ENCODE measurements around the gene NAGA.
A peak's percentile ranks its signal among the peaks of the same experiment; 100 is the strongest.

NAGA gene

GRCh38 chr22:42084874-42085273, 14.3 kb upstream of the NAGA start:
- Histone ChIP-seq H3K27me3 (ENCODE audit: insufficient read depth, low read length) (no peaks in the 10 kb centered on the region), H3K4me3 (ENCODE audit: low read length) (no peak overlapping the region), H3K36me3 (ENCODE audit: insufficient read depth, low read length) (peaks cover 63% of the 10 kb centered on the region)

GRCh38 chr22:42083119-42083518, 12.5 kb upstream of the NAGA start:
- H3K36me3 ChIP-seq (ENCODE audit: insufficient read depth, low read length), result peaks cover 53% of the 10 kb centered on the region
- no peak overlapping the region for H3K4me3 ChIP-seq (ENCODE audit: low read length)
- no peaks in the 10 kb centered on the region for H3K27me3 ChIP-seq (ENCODE audit: insufficient read depth, low read length)
- H3K4me1 ChIP-seq (ENCODE audit: insufficient read depth, low read length), result peaks cover 15% of the 10 kb centered on the region
- H2AFZ ChIP-seq (ENCODE audit: low read depth, low read length), result no peak overlapping the region
- H3K9me3 ChIP-seq (ENCODE audit: low read length), result no peaks in the 10 kb centered on the region

More at GRCh38 chr22:42084874-42085273, 14.3 kb upstream of the NAGA start:
- Histone ChIP-seq H2AFZ (ENCODE audit: low read depth, low read length) (no peak overlapping the region), H3K4me1 (ENCODE audit: insufficient read depth, low read length) (peaks cover 7% of the 10 kb centered on the region), H3K9me3 (ENCODE audit: low read length) (peaks cover 9% of the 10 kb centered on the region)

- H3K36me3 ChIP-seq (ENCODE audit: insufficient read depth, low read length), result peaks cover 33% of the 10 kb centered on the region
- peak overlapping the region; percentile 89 for H3K4me3 ChIP-seq (ENCODE audit: low read length)
- H3K27me3 ChIP-seq (ENCODE audit: insufficient read depth, low read length), result no peaks in the 10 kb centered on the region
- no peaks in the 10 kb centered on the region for H3K9me3 ChIP-seq (ENCODE audit: low read length)
- H3K4me1 ChIP-seq (ENCODE audit: insufficient read depth, low read length), result peaks cover 15% of the 10 kb centered on the region
- H2AFZ ChIP-seq (ENCODE audit: low read depth, low read length), result peak overlapping the region; percentile 84
Measured at GRCh38 chr22:42080287-42080686, 9.7 kb upstream of the NAGA start.

GRCh38 chr22:42079319-42080251, 9.0 kb upstream of the NAGA start, which contains the start of gene SMDT1:
Gene SMDT1, plus strand, starts transcription at chr22:42079700. Its CDS starts 69 bp downstream, at chr22:42079769.
- Histone ChIP-seq H3K4me3 (ENCODE audit: low read length) (peak within 1 kb of the TSS; percentile 89), H3K27me3 (ENCODE audit: insufficient read depth, low read length) (no peaks in the 10 kb centered on the region), H3K9me3 (ENCODE audit: low read length) (no peaks in the 10 kb centered on the region), H2AFZ (ENCODE audit: low read depth, low read length) (peak within 1 kb of the TSS; percentile 84), H3K36me3 (ENCODE audit: insufficient read depth, low read length) (peaks cover 26% of the 10 kb centered on the region), H3K4me1 (ENCODE audit: insufficient read depth, low read length) (peaks cover 15% of the 10 kb centered on the region)

- Histone ChIP-seq H2AFZ (ENCODE audit: low read depth, low read length) (peak overlapping the region; percentile 84), H3K9me3 (ENCODE audit: low read length) (no peaks in the 10 kb centered on the region), H3K4me1 (ENCODE audit: insufficient read depth, low read length) (peaks cover 15% of the 10 kb centered on the region), H3K36me3 (ENCODE audit: insufficient read depth, low read length) (peaks cover 21% of the 10 kb centered on the region), H3K27me3 (ENCODE audit: insufficient read depth, low read length) (no peaks in the 10 kb centered on the region), H3K4me3 (ENCODE audit: low read length) (peak overlapping the region; percentile 89)
Measured at GRCh38 chr22:42078469-42079318, 8.1 kb upstream of the NAGA start.

- H3K4me1 ChIP-seq (ENCODE audit: insufficient read depth, low read length), result peaks cover 15% of the 10 kb centered on the region
- H3K4me3 ChIP-seq (ENCODE audit: low read length), result no peak overlapping the region
- peaks cover 10% of the 10 kb centered on the region for H3K36me3 ChIP-seq (ENCODE audit: insufficient read depth, low read length)
- no peak overlapping the region for H2AFZ ChIP-seq (ENCODE audit: low read depth, low read length)
- no peaks in the 10 kb centered on the region for H3K9me3 ChIP-seq (ENCODE audit: low read length)
- no peaks in the 10 kb centered on the region for H3K27me3 ChIP-seq (ENCODE audit: insufficient read depth, low read length)
Measured at GRCh38 chr22:42077486-42078125, 7.0 kb upstream of the NAGA start.

- peaks cover 4% of the 10 kb centered on the region for H3K36me3 ChIP-seq (ENCODE audit: insufficient read depth, low read length)
- H3K4me3 ChIP-seq (ENCODE audit: low read length), result no peak overlapping the region
- H2AFZ ChIP-seq (ENCODE audit: low read depth, low read length), result no peak overlapping the region
- H3K4me1 ChIP-seq (ENCODE audit: insufficient read depth, low read length), result peaks cover 15% of the 10 kb centered on the region
- H3K27me3 ChIP-seq (ENCODE audit: insufficient read depth, low read length), result no peaks in the 10 kb centered on the region
- H3K9me3 ChIP-seq (ENCODE audit: low read length), result no peaks in the 10 kb centered on the region
Measured at GRCh38 chr22:42076764-42077485, 6.3 kb upstream of the NAGA start.

- peaks cover 10% of the 10 kb centered on the region for H3K4me1 ChIP-seq (ENCODE audit: insufficient read depth, low read length)
- no peak overlapping the region for H3K4me3 ChIP-seq (ENCODE audit: low read length)
- no peaks in the 10 kb centered on the region for H3K27me3 ChIP-seq (ENCODE audit: insufficient read depth, low read length)
- no peaks in the 10 kb centered on the region for H3K9me3 ChIP-seq (ENCODE audit: low read length)
- H3K36me3 ChIP-seq (ENCODE audit: insufficient read depth, low read length), result no peaks in the 10 kb centered on the region
- no peak overlapping the region for H2AFZ ChIP-seq (ENCODE audit: low read depth, low read length)
Measured at GRCh38 chr22:42074846-42075676, 4.4 kb upstream of the NAGA start.

- Histone ChIP-seq H2AFZ (ENCODE audit: low read depth, low read length) (no peak within 1 kb of the TSS), H3K9me3 (ENCODE audit: low read length) (no peaks in the 10 kb centered on the region), H3K4me3 (ENCODE audit: low read length) (no peak within 1 kb of the TSS), H3K4me1 (ENCODE audit: insufficient read depth, low read length) (peaks cover 15% of the 10 kb centered on the region), H3K36me3 (ENCODE audit: insufficient read depth, low read length) (no peaks in the 10 kb centered on the region), H3K27me3 (ENCODE audit: insufficient read depth, low read length) (no peaks in the 10 kb centered on the region)
Measured at GRCh38 chr22:42074132-42074811, 3.7 kb upstream of the NAGA start, which contains the start of gene PHETA2. Gene PHETA2, plus strand, starts transcription at chr22:42074248. Its CDS starts 3,046 bp downstream, at chr22:42077294.

GRCh38 chr22:42073621-42074041, 3.0 kb upstream of the NAGA start:
- Histone ChIP-seq H3K4me1 (ENCODE audit: insufficient read depth, low read length) (peaks cover 9% of the 10 kb centered on the region), H3K27me3 (ENCODE audit: insufficient read depth, low read length) (no peaks in the 10 kb centered on the region), H3K9me3 (ENCODE audit: low read length) (no peaks in the 10 kb centered on the region), H2AFZ (ENCODE audit: low read depth, low read length) (no peak overlapping the region), H3K4me3 (ENCODE audit: low read length) (no peak overlapping the region), H3K36me3 (ENCODE audit: insufficient read depth, low read length) (no peaks in the 10 kb centered on the region)

- Histone ChIP-seq H3K4me1 (ENCODE audit: insufficient read depth, low read length) (peaks cover 8% of the 10 kb centered on the region), H3K4me3 (ENCODE audit: low read length) (no peak overlapping the region), H3K36me3 (ENCODE audit: insufficient read depth, low read length) (peaks cover 6% of the 10 kb centered on the region), H2AFZ (ENCODE audit: low read depth, low read length) (no peak overlapping the region), H3K9me3 (ENCODE audit: low read length) (no peaks in the 10 kb centered on the region), H3K27me3 (ENCODE audit: insufficient read depth, low read length) (no peaks in the 10 kb centered on the region)
Measured at GRCh38 chr22:42072606-42073330, 2.2 kb upstream of the NAGA start.
